ENCODE results near the gene COX4I2. TPM values are rescaled to one million over a fixed set of nuclear protein-coding genes. Genes with fewer than 3 reads are reported as not detected.

COX4I2 gene
- total and polyA plus RNA-seq, 2 of the 8 experiments (the other 6 are each of a cell fraction or from before 2014, with no cell fraction given), result 0.26 TPM; not detected in 1

DNA sequence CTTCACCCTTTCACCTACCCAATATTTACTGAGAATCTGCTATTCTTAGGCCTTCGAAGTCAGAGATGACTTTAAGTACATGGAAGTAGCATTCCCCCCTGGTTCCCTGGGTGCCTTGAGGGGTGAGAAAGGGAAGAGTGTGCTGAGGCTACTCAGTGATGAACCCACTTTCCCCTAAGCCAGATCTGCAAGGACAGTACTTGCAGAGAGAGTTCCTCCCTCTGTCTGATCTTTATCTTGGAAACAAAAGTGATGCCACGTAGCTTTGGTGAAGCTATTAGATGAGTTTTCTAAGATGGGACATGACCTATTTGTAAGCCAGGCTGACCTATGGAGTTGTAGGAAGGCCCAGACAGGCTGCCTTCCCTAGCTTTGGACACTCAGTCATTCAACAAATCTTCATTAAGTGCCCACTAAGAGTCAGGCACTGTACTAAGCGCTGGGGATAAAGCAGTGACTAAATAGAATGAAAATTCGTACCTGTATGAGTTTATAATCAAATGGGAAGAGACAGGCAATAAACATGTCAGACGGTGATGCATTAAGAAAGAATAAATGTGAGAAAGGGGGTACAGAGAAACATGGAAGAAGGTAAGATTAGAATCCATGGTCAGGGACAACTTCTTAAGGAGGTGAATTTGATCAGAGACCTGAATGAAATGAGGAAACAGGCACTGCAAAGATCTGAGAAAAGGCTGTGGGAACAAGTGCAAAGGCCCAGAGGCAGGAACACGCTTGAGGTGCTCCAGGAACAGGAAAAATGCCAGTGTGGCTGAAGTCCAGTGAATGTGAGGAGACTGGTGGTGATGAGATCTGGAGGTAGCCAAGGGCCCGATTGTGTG is 42.8 kb downstream of the COX4I2 start (continued):
- TF ChIP-seq EGR1 (IDR thresholded peaks at IDR 0.05; ENCODE audit: borderline replicate concordance, low read depth, low read length), result no peak
- TF ChIP-seq GABPA (IDR thresholded peaks at IDR 0.05; ENCODE audit: borderline replicate concordance, insufficient read depth, low read length), result no peak
- TF ChIP-seq JUN (IDR thresholded peaks at IDR 0.05; ENCODE audit: low read depth, low read length), result no peak

All from H1 (cell line).